Stomach (tissue), 4 donors: ENCODE measurements around the gene MRPL17.

Experiments
- EP300 ChIP-seq: sonication (generic); formaldehyde crosslinking; IDR thresholded peaks from one replicate; pipeline ENCODE4 v1.6.1; 2017; ENCODE audit warnings: antibody characterized with exemption
- TF ChIP-seq, protein P1 (sequence below), 7 experiments: fragments of 450-650 bp in 4 of 7; fragments of 200-600 bp in 3 of 7; sonication (generic) in 3 of 7; IDR thresholded peaks; one replicate each; pipeline ENCODE4 v1.5.1; 2016 to 2019; ENCODE audit warnings: antibody characterized with exemption in 7 of 7, control low read depth in 2 of 7, mild to moderate bottlenecking in 1 of 7

GRCh38 chr11:6646918-6647679 lies 36.0 kb downstream of the MRPL17 start:
- TF ChIP-seq, protein P1, sequence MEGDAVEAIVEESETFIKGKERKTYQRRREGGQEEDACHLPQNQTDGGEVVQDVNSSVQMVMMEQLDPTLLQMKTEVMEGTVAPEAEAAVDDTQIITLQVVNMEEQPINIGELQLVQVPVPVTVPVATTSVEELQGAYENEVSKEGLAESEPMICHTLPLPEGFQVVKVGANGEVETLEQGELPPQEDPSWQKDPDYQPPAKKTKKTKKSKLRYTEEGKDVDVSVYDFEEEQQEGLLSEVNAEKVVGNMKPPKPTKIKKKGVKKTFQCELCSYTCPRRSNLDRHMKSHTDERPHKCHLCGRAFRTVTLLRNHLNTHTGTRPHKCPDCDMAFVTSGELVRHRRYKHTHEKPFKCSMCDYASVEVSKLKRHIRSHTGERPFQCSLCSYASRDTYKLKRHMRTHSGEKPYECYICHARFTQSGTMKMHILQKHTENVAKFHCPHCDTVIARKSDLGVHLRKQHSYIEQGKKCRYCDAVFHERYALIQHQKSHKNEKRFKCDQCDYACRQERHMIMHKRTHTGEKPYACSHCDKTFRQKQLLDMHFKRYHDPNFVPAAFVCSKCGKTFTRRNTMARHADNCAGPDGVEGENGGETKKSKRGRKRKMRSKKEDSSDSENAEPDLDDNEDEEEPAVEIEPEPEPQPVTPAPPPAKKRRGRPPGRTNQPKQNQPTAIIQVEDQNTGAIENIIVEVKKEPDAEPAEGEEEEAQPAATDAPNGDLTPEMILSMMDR (IDR thresholded peaks at IDR 0.05) = no peak
- no peak for TF ChIP-seq EP300
